ENCODE data around the gene ZFHX2. TPM values are rescaled to one million over a fixed set of nuclear protein-coding genes. Genes with fewer than 3 reads are reported as not detected.

ZFHX2 gene
- polyA plus RNA-seq, 1 of the 3 experiments (the other 2 are of a cell fraction): 0.77 TPM

GRCh38 chr14:23557521-23557920 is 6.0 kb upstream of the ZFHX2 start (continued):
- TF ChIP-seq USF2 (IDR thresholded peaks at IDR 0.05; ENCODE audit: borderline replicate concordance, low read depth, low read length): no peak

GRCh38 chr14:23556700-23557440 is 5.3 kb upstream of the ZFHX2 start:
- Histone ChIP-seq H3K4me3 (ENCODE audit: low read depth in 2 of 2, low read length in 1 of 2) (peak overlapping the region; percentile 76 to 93), H3K9ac (peak overlapping the region; percentile 88), H3F3A (replicated peaks; ENCODE audit: insufficient read depth) (peaks cover 4% of the 10 kb centered on the region), H2AFZ (ENCODE audit: low read depth) (peak overlapping the region; percentile 76; the same call in 1 of the 2 replicates), H3K36me3 (replicated peaks in 1 of 2; ENCODE audit: control insufficient read depth in 1 of 2, insufficient read depth in 2 of 2, low read length in 1 of 2) (peaks cover 17 to 31% of the 10 kb centered on the region in 2 experiments), H3K9me2 (no peaks in the 10 kb centered on the region), H3K4me2 (peak overlapping the region; percentile 93), H3K27ac (ENCODE audit: low read depth in 2 of 2, low read length in 1 of 2) (peak overlapping the region; percentile 74 to 91; a peak in 3 of 4 replicates), H4K20me1 (ENCODE audit: insufficient read depth) (no peaks in the 10 kb centered on the region), H3K4me1 (ENCODE audit: control insufficient read depth in 1 of 2, insufficient read depth in 2 of 2, low read depth in 1 of 2, low read length in 1 of 2) (peaks cover 5 to 15% of the 10 kb centered on the region in 2 experiments; a peak in 1 of 4 replicates), H3K79me2 (ENCODE audit: insufficient read depth) (peaks cover 14% of the 10 kb centered on the region; the same call in 1 of the 2 replicates), H3K9me3 (no peaks in the 10 kb centered on the region), H3K27me3 (ENCODE audit: insufficient read depth) (no peaks in the 10 kb centered on the region)
- ChIA-PET CTCF (interaction anchor here (1.0 to 19.5 kb wide), 7 partner anchors 13 to 80 kb away, joined by 3 to 785 read pairs (median 40); partner anchors contain the start of genes AP1G2 and NGDN), POLR2A (interaction anchor here (1.0 to 1.5 kb wide), 3 partner anchors 17 to 75 kb away, joined by 4 to 5 read pairs (median 4); no protein-coding TSS in a partner anchor)
- WGBS (ENCODE audit: low lambda C conversion rate): 37% methylated on average over 13 of the region's 17 CpGs
- DNase-seq: no peak
- TF ChIP-seq TCF12 (IDR thresholded peaks at IDR 0.05) (no peak), FOXJ3 (CRISPR knock-in tag; IDR thresholded peaks at IDR 0.05) (no peak), MAX (IDR thresholded peaks at IDR 0.05; ENCODE audit: low read depth) (no peak), MXI1 (IDR thresholded peaks at IDR 0.05; ENCODE audit: low read depth, low read length) (no peak), POLR2AphosphoS5 (IDR thresholded peaks at IDR 0.05; ENCODE audit: low read depth, low read length) (peak; percentile 4; the same call in 1 of the 2 replicates), EZH2phosphoT487 (IDR thresholded peaks at IDR 0.05; ENCODE audit: borderline replicate concordance, low read depth) (no peak)

GRCh38 chr14:23555882-23556699 is 4.5 kb upstream of the ZFHX2 start, which contains the start of gene THTPA:
TSS of gene THTPA (plus strand) at chr14:23556271. CDS start at chr14:23556758, 487 bp downstream.
- 1% methylated on average over 40 of the region's 54 CpGs for WGBS (ENCODE audit: low lambda C conversion rate)
- Histone ChIP-seq H3K27ac (ENCODE audit: low read depth in 2 of 2, low read length in 1 of 2) (peak within 1 kb of the TSS; percentile 74 to 91), H3K4me2 (peak within 1 kb of the TSS; percentile 93), H3K9me3 (no peaks in the 10 kb centered on the region), H3F3A (replicated peaks; ENCODE audit: insufficient read depth) (peaks cover 4% of the 10 kb centered on the region), H3K4me1 (ENCODE audit: control insufficient read depth in 1 of 2, insufficient read depth in 2 of 2, low read depth in 1 of 2, low read length in 1 of 2) (peaks cover 5 to 15% of the 10 kb centered on the region in 2 experiments; a peak in 1 of 4 replicates), H2AFZ (ENCODE audit: low read depth) (peak within 1 kb of the TSS; percentile 76), H3K27me3 (ENCODE audit: insufficient read depth) (no peaks in the 10 kb centered on the region), H4K20me1 (ENCODE audit: insufficient read depth) (no peaks in the 10 kb centered on the region), H3K36me3 (replicated peaks in 1 of 2; ENCODE audit: control insufficient read depth in 1 of 2, insufficient read depth in 2 of 2, low read length in 1 of 2) (peaks cover 17 to 23% of the 10 kb centered on the region in 2 experiments), H3K9me2 (no peaks in the 10 kb centered on the region), H3K4me3 (ENCODE audit: low read depth in 2 of 2, low read length in 1 of 2) (peak within 1 kb of the TSS; percentile 76 to 93), H3K79me2 (ENCODE audit: insufficient read depth) (peaks cover 14% of the 10 kb centered on the region; the same call in 1 of the 2 replicates), H3K9ac (peak within 1 kb of the TSS; percentile 88)
- CTCF ChIA-PET: interaction anchor here (1.0 to 19.5 kb wide), 7 partner anchors 14 to 79 kb away, joined by 3 to 785 read pairs (median 40); partner anchors contain the start of genes AP1G2 and NGDN
- peak; percentile 92 for DNase-seq
- POLR2A ChIA-PET: interaction anchor here (0.6 to 1.5 kb wide), 11 partner anchors 11 to 234 kb away, joined by 3 to 5 read pairs (median 4); partner anchors contain the start of gene JPH4
- peak; percentile 63; the same call in 1 of the 2 replicates for TF ChIP-seq POLR2AphosphoS5 (IDR thresholded peaks at IDR 0.05; ENCODE audit: low read depth, low read length)
- peak; percentile 58; the same call in 1 of the 2 replicates for TF ChIP-seq TAF1 (IDR thresholded peaks at IDR 0.05; ENCODE audit: borderline replicate concordance, low read depth, low read length)
- peak; percentile 95 for TF ChIP-seq ELF1 (IDR thresholded peaks at IDR 0.05)
- TF ChIP-seq SIN3A (IDR thresholded peaks at IDR 0.05; ENCODE audit: borderline replicate concordance, low read depth, low read length): 0 out of 2 replicates have a peak, but pooled peaks have one; percentile 41
- TF ChIP-seq PBX3 (IDR thresholded peaks at IDR 0.05): no peak
- no peak for TF ChIP-seq USF1 (IDR thresholded peaks at IDR 0.05; ENCODE audit: borderline replicate concordance, low read depth)
- TF ChIP-seq GABPA (IDR thresholded peaks at IDR 0.05; ENCODE audit: low read depth): peak; percentile 73
- TF ChIP-seq MXI1 (IDR thresholded peaks at IDR 0.05; ENCODE audit: low read depth, low read length): peak; percentile 89
- no peak for TF ChIP-seq RCOR1 (IDR thresholded peaks at IDR 0.05; ENCODE audit: low read length)
- TF ChIP-seq MAX (IDR thresholded peaks at IDR 0.05; ENCODE audit: low read depth): peak; percentile 84
- TF ChIP-seq GATA2 (CRISPR knock-in tag; IDR thresholded peaks at IDR 0.05): no peak
- TF ChIP-seq TEAD4 (IDR thresholded peaks at IDR 0.05; ENCODE audit: borderline replicate concordance, insufficient read depth): no peak
- no peak for TF ChIP-seq NFIC (IDR thresholded peaks at IDR 0.05; ENCODE audit: borderline replicate concordance)
- no peak for TF ChIP-seq RAD21 (IDR thresholded peaks at IDR 0.05; ENCODE audit: low read length)

All from SK-N-SH (cell line).